Measurements from ENCODE around the gene SDR39U1. TPM values are rescaled to one million over a fixed set of nuclear protein-coding genes. Genes with fewer than 3 reads are reported as not detected.

SDR39U1 gene
- total RNA-seq, 1 donor from 2014 or later, result 36.9 TPM

- no peak for DNase-seq (ENCODE audit: low read depth)
- no peak for TF ChIP-seq CTCF (conservative IDR thresholded peaks at IDR 0.05; ENCODE audit: low read depth, low read length)
- no peak overlapping the region for H3K4me3 ChIP-seq (ENCODE audit: low read depth, low read length)
Measured at GRCh38 chr14:24406416-24406815, 36.2 kb downstream of the SDR39U1 start.

GRCh38 chr14:24404814-24405213, 37.8 kb downstream of the SDR39U1 start:
- no peak overlapping the region for H3K4me3 ChIP-seq (ENCODE audit: low read depth, low read length)
- no peak for TF ChIP-seq CTCF (conservative IDR thresholded peaks at IDR 0.05; ENCODE audit: low read depth, low read length)
- no peak for DNase-seq (ENCODE audit: low read depth)

GRCh38 chr14:24403294-24403998, 39.1 kb downstream of the SDR39U1 start:
- H3K4me3 ChIP-seq (ENCODE audit: low read depth, low read length), result no peak overlapping the region
- no peak for DNase-seq (ENCODE audit: low read depth)
- no peak for TF ChIP-seq CTCF (conservative IDR thresholded peaks at IDR 0.05; ENCODE audit: low read depth, low read length)

GRCh38 chr14:24401810-24402702, 40.5 kb downstream of the SDR39U1 start:
- no peak overlapping the region for H3K4me3 ChIP-seq (ENCODE audit: low read depth, low read length)
- DNase-seq (ENCODE audit: low read depth), result no peak
- TF ChIP-seq CTCF (conservative IDR thresholded peaks at IDR 0.05; ENCODE audit: low read depth, low read length), result no peak

GRCh38 chr14:24399999-24400718, 42.4 kb downstream of the SDR39U1 start:
- TF ChIP-seq CTCF (conservative IDR thresholded peaks at IDR 0.05; ENCODE audit: low read depth, low read length), result no peak
- no peak overlapping the region for H3K4me3 ChIP-seq (ENCODE audit: low read depth, low read length)
- DNase-seq (ENCODE audit: low read depth), result no peak

- peak overlapping the region; percentile 54 for H3K4me3 ChIP-seq (ENCODE audit: low read depth, low read length)
- no peak for DNase-seq (ENCODE audit: low read depth)
- no peak for TF ChIP-seq CTCF (conservative IDR thresholded peaks at IDR 0.05; ENCODE audit: low read depth, low read length)
Measured at GRCh38 chr14:24399447-24399822, 43.1 kb downstream of the SDR39U1 start.

Measured in epithelial cell of proximal tubule (primary cell).